HG02938 (cell line): ENCODE data around the gene MAGT1.
"Not testable (repeated sequence)": the region's sequence is repeated elsewhere in the genome, so short reads cannot be mapped to it uniquely, and the experiment has no call there.

Source experiments
- ATAC-seq: cut with Tn5 transposase; IDR thresholded peaks from one replicate; pipeline ENCODE4 v1.9.1; 2021; ENCODE audit warnings: mild to moderate bottlenecking, moderate library complexity; ENCODE audit not compliant: unreplicated experiment

Gene MAGT1

DNA sequence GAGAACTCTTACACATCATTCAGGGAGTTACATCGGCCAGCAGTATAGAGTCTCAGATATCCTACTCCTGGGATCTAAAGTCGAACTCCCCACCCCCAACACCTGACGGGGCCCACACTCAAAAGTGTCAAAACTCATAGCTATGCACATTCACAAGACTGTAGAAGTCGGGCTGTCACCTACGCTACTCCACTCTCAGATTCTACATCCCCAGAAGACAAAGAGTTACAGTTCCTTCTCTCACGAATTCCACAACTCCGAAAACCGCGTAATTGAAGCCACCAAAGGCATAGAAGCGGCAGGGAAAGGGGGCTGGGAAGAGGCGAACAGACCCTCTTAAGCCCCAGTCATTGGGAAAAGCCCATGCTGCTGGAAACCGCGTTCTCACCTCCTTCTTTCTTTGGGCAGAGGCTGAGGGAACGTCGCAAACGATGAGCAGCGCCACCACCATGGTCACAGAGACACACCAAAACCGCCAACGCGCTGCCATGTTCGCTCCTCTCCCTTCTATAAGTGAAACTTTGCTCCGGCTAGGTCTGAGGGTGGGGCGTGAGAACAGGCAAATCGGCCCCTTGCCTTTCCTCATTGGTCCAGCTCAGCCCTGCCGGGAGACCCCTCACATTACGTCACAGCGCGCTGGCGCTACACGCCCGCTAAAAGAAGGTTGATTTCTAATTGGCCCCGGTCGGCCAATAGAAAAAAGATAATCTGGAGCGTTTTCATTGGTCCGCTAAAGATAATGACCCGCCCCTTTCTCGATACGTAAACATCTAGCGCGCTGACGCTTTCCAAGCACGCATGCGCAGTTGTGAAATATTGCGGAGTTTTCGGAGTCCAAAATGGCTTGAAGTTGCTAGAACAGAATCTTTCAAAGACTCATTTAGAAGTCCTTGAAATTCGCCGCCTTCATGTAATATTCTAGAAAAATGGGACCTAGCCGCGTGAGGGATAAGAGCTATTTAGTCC, at the start of gene MAGT1:
MAGT1 (minus strand) TSS at position 515 of the 966 bp plus-strand sequence; CDS start at position 490, 25 bp downstream.
- peak; percentile 89 for ATAC-seq

DNA sequence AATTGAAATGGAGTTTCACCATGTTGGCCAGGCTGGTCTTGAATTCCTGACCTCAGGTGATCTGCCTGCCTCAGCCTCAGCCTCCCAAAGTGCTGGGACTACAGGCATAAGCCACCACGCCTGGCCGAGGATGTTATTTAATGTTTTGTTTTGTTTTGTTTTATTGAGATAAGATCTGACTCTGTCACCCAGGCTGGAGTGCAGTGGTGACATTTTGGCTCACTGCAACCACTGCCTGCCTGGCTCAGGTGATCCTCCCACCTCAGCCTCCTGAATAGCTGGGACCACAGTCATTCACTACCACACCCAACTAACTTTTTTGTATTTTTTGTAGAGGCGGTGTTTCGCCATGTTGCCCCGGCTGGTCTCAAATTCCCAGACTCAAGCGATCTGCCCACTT, 49.8 kb upstream of the MAGT1 start:
- ATAC-seq: not testable (repeated sequence)

DNA sequence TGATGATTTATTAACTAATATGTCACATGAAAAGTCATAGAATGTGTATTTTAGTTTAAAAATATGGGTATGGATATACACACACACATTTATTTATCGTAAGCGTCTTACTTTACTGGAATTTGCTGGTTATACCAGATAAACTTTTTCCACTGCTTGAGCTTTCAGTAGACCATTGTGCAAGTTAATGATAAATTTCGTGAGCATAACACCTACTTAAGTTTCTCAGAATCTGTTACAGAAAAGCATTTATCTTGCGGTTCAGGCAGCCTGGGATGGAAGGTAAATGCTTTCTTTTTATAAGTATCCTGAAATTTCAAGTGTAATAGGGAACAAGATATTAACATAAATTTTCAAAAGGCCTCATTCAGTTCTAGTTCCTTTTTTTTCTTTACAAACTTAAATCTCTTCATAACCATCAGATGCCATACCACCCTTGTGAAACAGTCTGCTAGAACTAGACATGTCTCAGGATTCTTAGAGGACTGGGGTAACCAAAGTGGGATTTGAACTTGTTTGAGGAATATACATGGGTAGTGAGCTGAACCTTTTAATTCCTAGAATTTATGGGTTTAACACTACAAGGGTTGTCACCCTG, 42.9 kb upstream of the MAGT1 start:
- no peak for ATAC-seq

DNA sequence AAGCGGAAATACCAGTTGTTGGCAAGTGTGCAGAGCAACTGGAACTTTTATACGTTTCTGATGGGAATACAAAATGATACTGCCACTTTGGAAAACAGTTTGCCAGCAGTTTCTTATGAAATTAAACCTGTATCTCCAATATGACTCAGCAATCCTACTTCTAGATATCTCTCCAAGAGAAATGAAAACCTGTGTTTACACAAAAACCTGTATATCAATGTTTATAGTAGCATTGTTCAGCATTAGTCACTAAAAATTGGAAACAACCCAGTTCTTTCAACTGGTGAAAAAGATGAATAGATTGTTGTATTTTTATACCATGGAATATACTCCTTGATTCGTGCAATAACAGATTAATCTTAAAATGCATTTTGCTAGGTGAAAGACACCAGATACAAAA, 42.1 kb upstream of the MAGT1 start:
- no peak for ATAC-seq

DNA sequence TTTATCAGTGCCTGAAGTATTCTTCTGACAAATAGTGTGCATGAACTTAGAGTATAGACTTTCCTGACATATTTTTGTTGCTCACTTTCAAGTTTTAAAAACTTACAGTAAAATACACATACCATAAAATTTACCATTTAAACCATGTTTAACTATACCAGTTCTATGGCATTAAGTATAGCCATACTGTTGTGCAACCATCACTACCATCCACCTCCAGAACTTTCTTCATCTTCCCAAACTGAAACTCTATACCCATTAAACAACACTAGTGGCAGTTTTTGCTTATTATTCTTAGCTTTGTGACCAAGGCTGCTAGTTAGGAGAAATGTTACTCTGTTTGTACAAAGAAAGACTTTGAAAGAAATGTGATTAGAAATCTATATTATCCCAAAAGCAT, 41.1 kb upstream of the MAGT1 start:
- no peak for ATAC-seq

DNA sequence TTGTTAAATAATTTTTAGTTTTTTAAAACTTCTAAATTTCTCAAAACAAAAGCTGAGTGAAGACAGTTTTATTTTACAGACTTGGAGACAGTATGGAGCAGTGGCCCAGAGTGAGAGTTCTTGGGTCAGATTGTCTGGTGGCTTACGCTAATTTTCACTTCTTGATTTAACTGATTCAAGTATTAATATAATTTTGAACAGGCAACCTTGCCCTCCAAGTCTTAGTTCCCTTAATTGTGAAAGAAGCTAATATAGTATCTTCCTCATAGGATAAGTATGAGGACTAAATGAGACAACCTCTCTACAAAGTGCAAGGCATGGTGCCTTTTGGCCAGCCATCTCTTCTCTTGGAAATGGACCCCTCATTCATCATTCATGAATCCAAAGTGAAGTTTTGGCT, 40.7 kb upstream of the MAGT1 start:
- no peak for ATAC-seq

DNA sequence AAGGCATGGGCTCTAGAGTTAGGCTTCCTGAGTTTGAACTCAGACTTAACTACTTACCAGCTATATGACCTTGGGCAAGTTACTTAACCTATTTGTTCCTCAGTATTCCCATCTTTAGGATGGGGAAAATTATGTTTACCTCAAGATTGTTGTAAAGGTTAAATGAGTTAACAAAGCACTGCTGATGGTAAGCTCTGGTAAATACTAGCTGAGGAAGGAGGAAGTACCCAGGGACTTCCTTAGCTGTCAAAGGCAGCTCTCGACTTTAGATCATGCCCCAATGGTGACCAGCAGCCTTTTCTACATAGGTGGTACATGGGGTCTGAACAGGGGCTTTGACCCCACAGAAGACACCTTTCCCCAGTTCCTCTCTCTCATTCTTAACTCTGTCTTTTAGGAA, 35.3 kb upstream of the MAGT1 start:
- no peak for ATAC-seq

DNA sequence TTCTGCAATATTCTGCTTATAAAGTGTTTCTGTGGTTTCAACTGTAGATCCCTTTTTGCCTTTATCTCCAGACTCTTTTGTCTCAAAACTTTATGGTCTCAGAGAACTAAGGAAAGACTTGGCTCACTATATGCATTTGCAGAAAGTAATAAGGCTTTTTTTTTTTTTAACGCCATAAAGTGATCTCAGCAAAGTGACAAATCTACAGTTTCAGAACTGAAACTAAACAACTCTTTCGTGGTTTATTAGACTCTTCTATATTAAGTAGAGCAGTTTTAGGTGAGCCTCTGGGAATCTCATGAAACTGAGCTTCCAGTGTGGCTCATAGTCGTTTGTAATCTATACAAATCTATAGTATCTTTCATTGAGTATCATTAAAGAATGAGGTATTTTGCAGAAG, 30.5 kb upstream of the MAGT1 start:
- no peak for ATAC-seq

DNA sequence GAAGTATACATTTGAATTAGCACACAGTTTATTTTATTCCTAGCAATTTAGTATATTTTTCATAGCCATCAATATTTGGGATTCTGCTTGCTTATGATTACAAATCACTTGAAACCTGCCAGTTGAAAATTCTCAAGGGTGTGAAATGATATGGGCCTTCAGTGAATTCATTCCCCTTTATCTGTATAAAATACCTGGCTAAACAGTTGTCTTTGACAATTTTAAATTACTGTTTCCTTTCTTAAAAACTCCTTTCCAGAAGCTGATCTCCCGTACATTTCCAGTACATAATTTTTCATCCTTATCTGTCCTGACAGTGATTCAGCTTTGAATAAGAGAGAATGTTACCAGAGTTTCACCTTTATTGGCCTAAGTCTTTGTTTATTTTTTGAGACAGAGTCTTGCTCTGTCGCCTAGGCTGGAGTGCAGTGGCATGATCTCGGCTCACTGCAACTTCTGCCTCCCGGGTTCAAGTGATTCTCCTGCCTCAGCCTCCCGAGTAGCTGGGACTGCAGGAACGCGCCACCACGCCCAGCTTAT, 29.2 kb upstream of the MAGT1 start:
- no peak for ATAC-seq

DNA sequence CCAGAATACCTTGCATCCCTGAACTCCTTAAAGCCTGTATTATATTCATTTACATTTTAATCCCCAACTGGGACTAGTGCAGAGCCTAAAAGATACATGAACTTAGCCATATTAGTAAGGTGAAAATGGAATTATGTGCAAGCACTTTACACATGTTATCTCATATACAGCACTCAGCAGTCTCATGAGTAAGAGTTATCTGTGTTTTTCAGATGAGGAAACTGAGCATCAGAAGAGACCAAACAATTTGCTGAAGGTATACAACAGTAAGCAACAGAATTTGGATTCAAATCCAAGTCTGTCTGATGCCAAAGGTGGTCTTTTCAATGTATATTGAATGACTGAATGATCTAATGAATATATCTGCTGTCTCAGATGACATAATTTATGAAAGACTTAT, 27.6 kb upstream of the MAGT1 start:
- no peak for ATAC-seq

DNA sequence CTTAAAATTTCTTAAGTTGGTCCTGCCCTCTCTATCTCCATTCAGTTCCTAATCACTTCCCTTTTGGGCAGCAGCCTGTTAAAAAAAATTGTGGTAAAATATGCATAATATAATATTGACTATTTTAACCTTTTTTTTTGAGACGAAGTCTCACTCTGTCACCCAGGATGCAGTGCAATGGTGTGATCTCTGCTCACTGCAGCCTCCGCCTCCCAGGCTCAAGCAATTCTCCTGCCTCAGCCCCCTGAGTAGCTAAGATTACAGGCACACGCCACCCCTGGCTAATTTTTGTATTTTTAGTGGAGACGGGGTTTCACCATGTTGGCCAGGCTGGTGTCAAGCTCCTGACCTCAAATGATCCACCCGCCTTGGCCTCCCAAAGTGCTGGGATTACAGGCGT, 24.1 kb upstream of the MAGT1 start:
- not testable (repeated sequence) for ATAC-seq

DNA sequence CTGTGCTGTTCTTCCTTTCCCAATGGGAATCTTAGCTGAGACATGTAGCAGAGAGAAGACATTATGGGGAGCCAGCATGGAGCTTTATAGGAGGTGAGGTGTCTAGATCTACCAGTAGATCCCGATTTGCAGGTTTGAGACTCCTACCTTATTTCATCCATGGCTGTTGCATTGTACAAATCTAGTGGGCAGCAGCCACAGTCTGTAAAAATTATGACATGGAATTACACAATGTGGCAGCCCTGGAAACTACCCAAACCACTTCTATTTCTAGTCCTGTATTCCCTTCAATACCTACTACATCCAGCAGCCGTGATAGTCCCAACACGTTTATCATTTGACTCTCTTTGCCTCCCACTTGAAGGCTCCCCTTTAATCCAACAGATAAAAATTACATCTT, 23.3 kb upstream of the MAGT1 start:
- ATAC-seq: no peak

DNA sequence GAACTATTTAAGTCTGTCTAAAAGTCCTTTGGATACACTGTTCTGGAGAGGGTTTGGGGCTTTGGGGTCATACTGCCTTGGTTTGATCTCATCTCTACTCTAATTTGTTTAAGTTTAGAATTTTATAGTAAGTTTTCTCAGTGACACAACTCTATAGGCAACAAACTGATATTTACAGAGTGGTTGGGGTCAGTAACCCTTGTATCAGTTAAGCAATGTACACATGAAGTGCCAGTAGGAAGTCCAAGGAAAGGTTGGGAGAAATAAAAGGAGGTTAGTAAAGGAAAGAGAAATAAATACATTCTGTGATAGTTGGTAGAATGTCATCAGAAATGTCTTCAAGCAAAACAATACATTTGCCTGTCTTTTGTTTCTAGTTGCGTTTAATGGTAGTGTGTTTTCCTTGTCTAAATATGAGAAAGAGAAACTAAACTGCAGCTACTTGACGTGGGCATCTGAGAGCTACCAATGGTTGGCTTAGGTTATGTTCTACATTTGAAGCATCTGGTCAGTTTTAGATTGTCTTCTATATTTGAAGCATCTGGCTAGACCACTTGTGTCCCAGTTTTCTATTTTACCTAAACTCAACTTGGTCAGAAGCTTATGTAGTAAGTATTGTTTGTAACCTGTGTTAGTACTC, 22.2 kb upstream of the MAGT1 start:
- ATAC-seq: no peak

DNA sequence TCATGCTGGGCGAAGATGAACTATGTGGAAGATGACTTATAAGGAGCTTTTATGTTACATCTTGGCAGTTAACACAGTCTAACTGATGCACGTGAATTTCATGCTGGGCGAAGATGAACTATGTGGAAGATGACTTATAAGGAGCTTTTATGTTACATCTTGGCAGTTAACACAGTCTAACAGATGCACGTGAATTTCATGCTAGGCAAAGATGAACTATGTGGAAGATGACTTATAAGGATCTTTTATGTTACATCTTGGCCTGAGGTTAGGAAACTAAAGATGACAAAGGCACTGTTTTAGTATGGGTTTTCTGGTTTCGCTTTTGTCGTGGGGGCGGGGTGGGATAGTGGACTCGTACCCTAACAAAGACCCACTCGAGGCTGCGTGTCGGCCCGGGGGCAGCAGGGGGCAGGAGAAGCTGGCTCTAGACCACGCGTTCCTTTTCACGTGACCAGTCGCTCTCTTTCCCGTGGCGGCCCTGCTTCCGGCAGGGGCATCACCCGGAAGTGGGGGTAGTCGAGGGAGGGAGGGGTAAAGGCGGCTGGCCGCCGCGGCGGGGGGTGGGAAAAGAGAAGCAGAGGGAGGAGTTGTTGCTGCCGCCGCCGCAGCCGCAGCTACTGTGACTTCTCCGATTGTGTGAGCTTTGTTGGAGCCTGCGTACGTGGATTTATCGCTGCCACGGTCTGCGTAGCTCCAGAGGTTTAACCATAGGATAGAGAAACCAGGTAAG, 15.0 kb upstream of the MAGT1 start, which contains the start of gene ATP7A:
ATP7A (plus strand) TSS at position 586 of the 733 bp plus-strand sequence. CDS start 60,949 bp downstream, outside the sequence.
- ATAC-seq: peak; percentile 93

DNA sequence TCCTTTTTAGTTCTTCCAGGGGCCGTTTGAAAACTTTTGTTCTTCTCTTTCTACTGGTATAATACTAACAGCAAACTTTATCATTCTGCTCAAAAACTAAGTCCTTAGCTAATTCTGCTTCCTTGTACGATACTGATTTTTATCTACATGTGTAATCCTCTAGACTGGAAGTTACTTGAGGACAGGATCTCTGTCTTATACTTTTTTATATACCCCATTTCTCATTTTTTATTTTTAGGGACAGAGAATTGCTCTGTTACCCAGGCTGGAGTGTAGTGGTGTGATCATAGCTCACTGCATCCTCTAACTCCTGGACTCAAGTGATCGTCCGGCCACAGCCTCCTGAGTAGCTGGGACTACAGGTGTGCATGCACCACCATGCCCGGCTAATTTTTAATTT, 6.3 kb upstream of the MAGT1 start:
- no peak for ATAC-seq

DNA sequence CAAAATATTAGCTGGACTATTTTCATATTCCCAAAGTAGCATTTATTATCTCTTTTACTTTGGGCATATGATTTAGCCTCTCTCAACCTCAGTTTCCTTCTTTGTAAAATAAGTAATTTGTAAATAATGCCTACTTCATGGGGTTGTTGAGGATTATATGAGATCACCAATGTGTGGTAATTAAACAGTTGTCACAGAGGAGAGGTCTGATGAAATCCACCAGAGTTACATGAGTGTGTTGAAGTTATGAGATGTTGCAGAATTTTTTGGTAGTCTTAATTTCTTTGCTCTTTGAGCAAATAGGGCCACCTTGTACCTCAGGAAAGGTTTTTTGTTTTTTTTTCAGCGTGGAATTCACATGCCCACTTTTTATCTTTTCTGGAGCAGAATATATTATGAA, 5.5 kb upstream of the MAGT1 start:
- no peak for ATAC-seq

DNA sequence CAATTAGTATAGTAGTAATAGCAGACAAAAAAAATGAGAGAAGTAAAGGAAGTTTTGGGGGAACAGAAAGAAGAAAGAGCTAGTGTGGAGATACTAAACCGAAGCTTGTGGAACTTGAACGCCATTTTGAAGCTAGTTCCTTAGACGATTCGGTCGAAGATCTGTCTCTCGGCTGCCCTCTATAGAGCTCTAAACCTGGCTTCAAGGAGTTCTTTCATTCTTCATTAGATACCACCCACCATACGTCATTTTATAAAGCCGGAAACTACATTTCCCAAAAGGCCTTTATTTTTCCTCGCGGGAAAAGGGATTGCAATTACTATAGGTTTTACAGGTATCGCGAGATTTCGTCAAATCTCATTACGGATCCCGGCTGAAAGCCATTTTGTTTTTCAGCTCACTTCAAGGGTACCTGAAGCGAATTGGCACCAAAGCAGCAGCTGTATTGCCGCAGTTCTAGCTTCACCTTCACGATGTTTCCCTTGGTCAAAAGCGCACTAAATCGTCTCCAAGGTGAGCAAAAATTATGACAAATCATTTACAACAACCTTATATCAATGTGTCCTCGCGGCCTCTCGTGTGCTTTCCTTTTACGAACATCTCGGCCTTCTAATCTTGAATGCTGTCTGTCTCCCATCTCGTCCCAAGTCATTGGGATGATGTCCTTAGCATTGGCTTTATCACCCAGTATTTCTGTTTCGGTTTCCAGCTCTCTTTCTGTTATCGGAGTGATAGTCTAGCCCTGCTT, 4.0 kb upstream of the MAGT1 start, which contains the start of gene COX7B:
COX7B (plus strand) TSS at position 388 of the 748 bp plus-strand sequence; CDS start at position 474, 86 bp downstream.
- ATAC-seq: peak; percentile 53

DNA sequence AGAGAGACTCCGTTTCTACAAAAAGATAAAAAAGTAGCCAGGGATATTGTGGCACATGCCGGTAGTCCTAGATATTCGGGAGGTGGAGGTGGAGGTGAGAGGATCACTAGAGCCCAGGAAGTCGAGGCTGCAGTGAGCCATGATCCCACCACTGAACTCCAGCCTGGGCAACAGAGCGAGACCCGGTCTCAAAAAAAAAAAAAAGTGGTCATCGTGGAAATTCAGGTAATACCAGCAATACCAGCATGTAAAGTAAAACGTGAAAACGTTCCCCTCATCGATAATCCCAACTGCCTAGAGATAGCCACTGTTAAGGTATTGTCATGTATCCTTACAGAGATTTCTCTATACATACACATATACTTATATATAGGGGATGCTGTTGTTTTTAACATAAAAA, 1.5 kb downstream of the MAGT1 start:
- ATAC-seq: no peak

DNA sequence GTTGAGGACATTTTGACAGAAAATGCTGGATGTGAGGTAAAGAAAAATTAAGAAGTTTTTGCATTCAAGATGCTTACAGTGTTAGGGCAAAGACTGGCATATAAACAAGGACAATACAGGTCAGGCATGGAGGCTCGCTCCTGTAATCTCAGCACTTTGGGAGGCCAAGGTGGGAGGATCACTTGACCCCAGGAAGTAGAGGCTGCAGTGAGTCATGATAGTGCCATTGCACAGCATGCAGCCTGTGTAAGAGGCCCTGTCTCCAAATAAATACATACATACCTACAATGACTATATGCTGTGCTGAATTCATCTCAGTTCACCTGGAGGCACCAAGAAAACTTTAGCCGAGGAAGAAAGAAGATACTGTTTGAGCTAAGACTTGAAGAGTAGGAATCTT, 2.3 kb downstream of the MAGT1 start:
- no peak for ATAC-seq

DNA sequence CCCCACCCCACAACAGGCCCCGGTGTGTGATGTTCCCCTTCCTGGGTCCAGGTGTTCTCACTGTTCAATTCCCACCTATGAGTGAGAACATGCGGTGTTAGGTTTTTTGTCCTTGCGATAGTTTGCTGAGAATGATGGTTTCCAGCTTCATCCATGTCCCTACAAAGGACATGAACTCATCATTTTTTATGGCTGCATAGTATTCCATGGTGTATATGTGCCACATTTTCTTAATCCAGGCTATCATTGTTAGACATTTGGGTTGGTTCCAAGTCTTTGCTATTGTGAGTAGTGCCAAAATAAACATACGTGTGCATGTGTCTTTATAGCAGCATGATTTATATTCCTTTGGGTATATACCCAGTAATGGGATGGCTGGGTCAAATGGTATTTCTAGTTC, 13.8 kb downstream of the MAGT1 start:
- ATAC-seq: not testable (repeated sequence)
